Keratinocyte (primary cell): Measurements from ENCODE around the gene MYL7. TPM values are rescaled to one million over a fixed set of nuclear protein-coding genes. Genes with fewer than 3 reads are reported as not detected.
A peak's percentile ranks its signal among the peaks of the same experiment; 100 is the strongest.

Source experiments
- DNase-seq: peaks from one replicate; pipeline ENCODE4 v3.0.0-alpha.2; 2011; ENCODE audit warnings: low read depth, missing footprints, low spot score
- FAIRE-seq: peaks from 2 replicates; lab custom pipeline; 2011; peaks lifted over from hg19 to GRCh38; lab: Jason Lieb, UNC
- H2AFZ ChIP-seq: 2 replicates; pipeline ENCODE4 v1.6.0; 2012; ENCODE audit warnings: low read length, control low read depth, inconsistent platforms; ENCODE audit not compliant: control insufficient read depth
- H3K27ac ChIP-seq: 2 replicates; pipeline ENCODE4 v1.5.1; 2011; ENCODE audit warnings: low read length; ENCODE audit not compliant: control insufficient read depth, insufficient read depth
- H3K27me3 ChIP-seq: 3 replicates; pipeline ENCODE4 v1.6.0; 2011; ENCODE audit warnings: low read length; ENCODE audit not compliant: control insufficient read depth, insufficient read depth; ENCODE audit errors: extremely low read depth
- H3K36me3 ChIP-seq, 2 experiments: 2 replicates in 1 of 2; 3 replicates in 1 of 2; pipeline ENCODE4 v1.5.1; 2011; ENCODE audit warnings: low read length in 2 of 2, mild to moderate bottlenecking in 1 of 2; ENCODE audit not compliant: control insufficient read depth in 2 of 2, insufficient read depth in 2 of 2; ENCODE audit errors: extremely low read depth in 1 of 2
- H3K4me1 ChIP-seq: 3 replicates; pipeline ENCODE4 v1.5.1; 2011; ENCODE audit warnings: low read length; ENCODE audit not compliant: control insufficient read depth, insufficient read depth; ENCODE audit errors: extremely low read depth
- H3K4me2 ChIP-seq: 3 replicates; pipeline ENCODE4 v1.6.0; 2011; ENCODE audit warnings: low read depth, low read length; ENCODE audit not compliant: control insufficient read depth, insufficient read depth; ENCODE audit errors: extremely low read depth
- H3K4me3 ChIP-seq, 3 experiments: fragments of 200-600 bp in 1 of 3; sonication (generic) in 1 of 3; 2 replicates in 2 of 3; 3 replicates in 1 of 3; pipeline ENCODE4 v1.5.1; 2011 to 2016; ENCODE audit warnings: low read length in 3 of 3, mild to moderate bottlenecking in 3 of 3, control low read depth in 2 of 3, inconsistent platforms in 1 of 3, low read depth in 1 of 3, mixed read lengths in 1 of 3, mixed run types in 1 of 3, moderate library complexity in 1 of 3; ENCODE audit not compliant: control insufficient read depth in 2 of 3, insufficient read depth in 2 of 3; ENCODE audit errors: extremely low read depth in 1 of 3
- H3K79me2 ChIP-seq: 2 replicates; pipeline ENCODE4 v1.6.0; 2012; ENCODE audit warnings: low read length; ENCODE audit not compliant: control insufficient read depth, insufficient read depth
- H3K9ac ChIP-seq: 3 replicates; pipeline ENCODE4 v1.6.0; 2011; ENCODE audit warnings: low read length; ENCODE audit not compliant: control insufficient read depth, insufficient read depth; ENCODE audit errors: extremely low read depth
- H3K9me1 ChIP-seq: 3 replicates; pipeline ENCODE4 v1.6.0; 2011; ENCODE audit warnings: low read length; ENCODE audit not compliant: control insufficient read depth, insufficient read depth; ENCODE audit errors: extremely low read depth
- H3K9me3 ChIP-seq: 2 replicates; pipeline ENCODE4 v1.5.1; 2012; ENCODE audit warnings: low read depth, low read length; ENCODE audit not compliant: control insufficient read depth
- H4K20me1 ChIP-seq: 3 replicates; pipeline ENCODE4 v1.6.0; 2011; ENCODE audit warnings: low read length; ENCODE audit not compliant: control insufficient read depth, insufficient read depth; ENCODE audit errors: extremely low read depth
- CTCF ChIP-seq, 3 experiments: IDR thresholded peaks in 1 of 3; conservative IDR thresholded peaks in 1 of 3; optimal IDR thresholded peaks in 1 of 3; 2 replicates in 2 of 3; 3 replicates in 1 of 3; pipeline versions ENCODE3 to v1.5.1; 2011; ENCODE audit warnings: low read length in 3 of 3, mild to moderate bottlenecking in 3 of 3, moderate library complexity in 2 of 3, control low read depth in 1 of 3, inconsistent platforms in 1 of 3; ENCODE audit not compliant: insufficient read depth in 2 of 3; ENCODE audit errors: extremely low read depth in 1 of 3
- EZH2 ChIP-seq: IDR thresholded peaks from one replicate; pipeline ENCODE4 v1.6.1; 2012; ENCODE audit warnings: inconsistent platforms, mild to moderate bottlenecking, low read length, moderate library complexity
- dilution Hi-C: fragments of 300-500 bp; cut with MboI; formaldehyde crosslinking; loops from one replicate; pipeline ENCODE4 v1.7.0; 2020; ENCODE audit warnings: low sequenced_read_pairs; ENCODE audit not compliant: extremely low pct_ligation_motif_present
- polyA plus RNA-seq, 5 experiments: library from polyadenylated mRNA; depleted of rRNA in 3 of 5; stranded (reverse) in 3 of 5; stranded (forward) in 1 of 5; unstranded in 1 of 5; fragments of >200 nt; gene quantifications; 1 replicate in 1 of 5; 2 replicates in 3 of 5; 3 replicates in 1 of 5; pipeline versions ENCODE4 v1.2.1 to v1.2.3, GENCODE V29; 2011 to 2012; ENCODE audit warnings: missing spikeins in 2 of 5, low read depth in 1 of 5, low replicate concordance in 1 of 5

MYL7 gene
- polyA plus RNA-seq, 1 donor (not counting 4 experiments of a cell fraction or from before 2014, with no cell fraction given), result 0.59 TPM

- H3K27ac ChIP-seq, result no peak overlapping the region
- peaks cover 11% of the 10 kb centered on the region for H3K27me3 ChIP-seq
- H3K9me3 ChIP-seq, result no peaks in the 10 kb centered on the region
- TF ChIP-seq CTCF (optimal IDR thresholded peaks at IDR 0.05 in 1 of 3, IDR thresholded peaks at IDR 0.05 in 1 of 3, conservative IDR thresholded peaks at IDR 0.05 in 1 of 3; ENCODE audit: extremely low read depth in 1 of 3, insufficient read depth in 2 of 3, low read length in 3 of 3) (no peak), EZH2 (peak; percentile 47)
- H3K79me2 ChIP-seq, result no peaks in the 10 kb centered on the region
- FAIRE-seq, result peak; percentile 86
- H3K9me1 ChIP-seq, result no peaks in the 10 kb centered on the region
- H3K4me1 ChIP-seq, result peaks cover 25% of the 10 kb centered on the region
- H4K20me1 ChIP-seq, result no peaks in the 10 kb centered on the region
- H3K4me2 ChIP-seq, result no peak overlapping the region
- no peak overlapping the region for H3K4me3 ChIP-seq
- no peak overlapping the region for H3K9ac ChIP-seq
- H2AFZ ChIP-seq, result no peak overlapping the region
- DNase-seq, result no peak
- dilution Hi-C loops, result no loop called here
- H3K36me3 ChIP-seq, result no peaks in the 10 kb centered on the region
Measured at GRCh38 chr7:44104860-44105771, 36.0 kb downstream of the MYL7 start.

- Histone ChIP-seq H3K4me3 (no peak within 1 kb of the TSS), H3K9me1 (no peaks in the 10 kb centered on the region), H3K36me3 (no peaks in the 10 kb centered on the region), H3K4me2 (no peak within 1 kb of the TSS), H3K27ac (no peak within 1 kb of the TSS), H2AFZ (no peak within 1 kb of the TSS), H4K20me1 (no peaks in the 10 kb centered on the region), H3K9ac (no peak within 1 kb of the TSS), H3K27me3 (peaks cover 11% of the 10 kb centered on the region), H3K9me3 (no peaks in the 10 kb centered on the region), H3K4me1 (peaks cover 25% of the 10 kb centered on the region), H3K79me2 (no peaks in the 10 kb centered on the region)
- no peak for DNase-seq
- no peak for FAIRE-seq
- dilution Hi-C loops, result no loop called here
- TF ChIP-seq EZH2 (no peak), CTCF (optimal IDR thresholded peaks at IDR 0.05 in 1 of 3, IDR thresholded peaks at IDR 0.05 in 1 of 3, conservative IDR thresholded peaks at IDR 0.05 in 1 of 3; ENCODE audit: extremely low read depth in 1 of 3, insufficient read depth in 2 of 3, low read length in 3 of 3) (no peak)
Measured at GRCh38 chr7:44103923-44104859, 36.9 kb downstream of the MYL7 start, which contains the start of gene AEBP1. TSS of gene AEBP1 (plus strand) at chr7:44104345. CDS start at chr7:44104666, 321 bp downstream.
